Measurements from ENCODE around the gene EGFR.

The EGFR gene

DNA sequence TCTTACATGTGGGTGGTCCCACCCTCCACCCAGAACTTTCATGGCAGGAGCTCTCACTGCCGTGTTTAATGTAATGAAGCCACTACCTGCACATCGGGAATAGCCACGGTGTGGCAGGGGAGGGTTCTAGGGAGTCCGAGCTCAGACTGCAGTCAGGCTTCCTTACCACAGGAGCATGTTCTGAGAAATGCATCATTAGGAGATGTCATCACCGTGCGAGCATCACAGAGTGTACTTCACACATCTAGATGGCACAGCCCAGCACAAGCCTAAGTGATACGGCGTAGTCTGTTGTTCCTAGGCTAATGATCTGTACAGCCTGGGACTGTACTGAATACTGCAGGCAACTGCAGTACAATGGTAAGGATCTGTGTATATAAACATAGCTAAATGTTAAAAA is 193.4 kb downstream of the EGFR start:
- DNase-seq (no peak), ATAC-seq (ENCODE audit: insufficient read depth, low read depth) (no peak)
- H3K9me3 ChIP-seq (ENCODE audit: insufficient read depth, low read length, severe bottlenecking) = no peaks in the 10 kb centered on the region
- H4K20me1 ChIP-seq (ENCODE audit: insufficient read depth, low read length) = no peaks in the 10 kb centered on the region
- H3K27ac ChIP-seq (ENCODE audit: low read length) = no peak overlapping the region
- H3K4me2 ChIP-seq (ENCODE audit: insufficient read depth, low read length) = no peak overlapping the region
- H2AFZ ChIP-seq (ENCODE audit: low read depth, low read length) = no peak overlapping the region
- H3K79me2 ChIP-seq (ENCODE audit: insufficient read depth, low read length) = no peaks in the 10 kb centered on the region
- no peaks in the 10 kb centered on the region for H3K4me1 ChIP-seq (ENCODE audit: insufficient read depth, low read length)
- H3K4me3 ChIP-seq (ENCODE audit: low read depth in 1 of 2, low read length in 2 of 2) = no peak overlapping the region
- no peaks in the 10 kb centered on the region for H3K27me3 ChIP-seq (ENCODE audit: insufficient read depth, low read length, poor library complexity)
- no peak overlapping the region for H3K9ac ChIP-seq (ENCODE audit: low read depth, low read length)
- no peaks in the 10 kb centered on the region for H3K36me3 ChIP-seq (ENCODE audit: insufficient read depth, low read length)
- no peak for TF ChIP-seq EZH2 (IDR thresholded peaks at IDR 0.05; ENCODE audit: borderline replicate concordance, low read depth, low read length, severe bottlenecking)
- TF ChIP-seq, protein P1, sequence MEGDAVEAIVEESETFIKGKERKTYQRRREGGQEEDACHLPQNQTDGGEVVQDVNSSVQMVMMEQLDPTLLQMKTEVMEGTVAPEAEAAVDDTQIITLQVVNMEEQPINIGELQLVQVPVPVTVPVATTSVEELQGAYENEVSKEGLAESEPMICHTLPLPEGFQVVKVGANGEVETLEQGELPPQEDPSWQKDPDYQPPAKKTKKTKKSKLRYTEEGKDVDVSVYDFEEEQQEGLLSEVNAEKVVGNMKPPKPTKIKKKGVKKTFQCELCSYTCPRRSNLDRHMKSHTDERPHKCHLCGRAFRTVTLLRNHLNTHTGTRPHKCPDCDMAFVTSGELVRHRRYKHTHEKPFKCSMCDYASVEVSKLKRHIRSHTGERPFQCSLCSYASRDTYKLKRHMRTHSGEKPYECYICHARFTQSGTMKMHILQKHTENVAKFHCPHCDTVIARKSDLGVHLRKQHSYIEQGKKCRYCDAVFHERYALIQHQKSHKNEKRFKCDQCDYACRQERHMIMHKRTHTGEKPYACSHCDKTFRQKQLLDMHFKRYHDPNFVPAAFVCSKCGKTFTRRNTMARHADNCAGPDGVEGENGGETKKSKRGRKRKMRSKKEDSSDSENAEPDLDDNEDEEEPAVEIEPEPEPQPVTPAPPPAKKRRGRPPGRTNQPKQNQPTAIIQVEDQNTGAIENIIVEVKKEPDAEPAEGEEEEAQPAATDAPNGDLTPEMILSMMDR (IDR thresholded peaks at IDR 0.05; ENCODE audit: borderline replicate concordance, extremely low read depth, low read length, poor library complexity, severe bottlenecking) = no peak

DNA sequence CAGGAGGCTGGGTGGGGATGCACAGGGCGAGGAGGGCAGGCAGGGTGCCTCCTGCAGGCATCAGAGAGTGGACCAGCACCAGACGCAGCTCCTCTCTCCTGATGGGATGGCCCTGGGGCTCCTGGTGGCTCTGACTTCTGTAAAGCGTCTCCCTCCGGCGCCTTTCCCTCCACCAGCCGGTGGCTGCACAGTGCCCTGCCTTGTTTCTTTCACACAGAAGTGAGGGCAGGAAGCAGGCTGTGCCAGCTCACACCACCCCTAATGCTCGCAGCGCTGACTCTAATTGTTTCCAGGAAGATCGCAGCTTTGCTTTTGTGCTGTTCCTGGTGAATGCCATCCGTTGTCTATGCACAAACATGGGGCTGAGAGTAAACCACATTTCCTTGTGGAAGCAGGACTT is 194.0 kb downstream of the EGFR start:
- no peak for DNase-seq
- H3K4me1 ChIP-seq (ENCODE audit: insufficient read depth, low read length) = no peaks in the 10 kb centered on the region
- no peak for ATAC-seq (ENCODE audit: insufficient read depth, low read depth)
- no peaks in the 10 kb centered on the region for H4K20me1 ChIP-seq (ENCODE audit: insufficient read depth, low read length)
- H3K9ac ChIP-seq (ENCODE audit: low read depth, low read length) = no peak overlapping the region
- no peaks in the 10 kb centered on the region for H3K9me3 ChIP-seq (ENCODE audit: insufficient read depth, low read length, severe bottlenecking)
- no peak overlapping the region for H3K4me3 ChIP-seq (ENCODE audit: low read depth in 1 of 2, low read length in 2 of 2)
- TF ChIP-seq, protein P1 (IDR thresholded peaks at IDR 0.05; ENCODE audit: borderline replicate concordance, extremely low read depth, low read length, poor library complexity, severe bottlenecking) = no peak
- TF ChIP-seq EZH2 (IDR thresholded peaks at IDR 0.05; ENCODE audit: borderline replicate concordance, low read depth, low read length, severe bottlenecking) = no peak
- no peak overlapping the region for H3K4me2 ChIP-seq (ENCODE audit: insufficient read depth, low read length)
- H3K79me2 ChIP-seq (ENCODE audit: insufficient read depth, low read length) = no peaks in the 10 kb centered on the region
- H3K27me3 ChIP-seq (ENCODE audit: insufficient read depth, low read length, poor library complexity) = no peaks in the 10 kb centered on the region
- no peak overlapping the region for H3K27ac ChIP-seq (ENCODE audit: low read length)
- no peak overlapping the region for H2AFZ ChIP-seq (ENCODE audit: low read depth, low read length)
- H3K36me3 ChIP-seq (ENCODE audit: insufficient read depth, low read length) = no peaks in the 10 kb centered on the region

DNA sequence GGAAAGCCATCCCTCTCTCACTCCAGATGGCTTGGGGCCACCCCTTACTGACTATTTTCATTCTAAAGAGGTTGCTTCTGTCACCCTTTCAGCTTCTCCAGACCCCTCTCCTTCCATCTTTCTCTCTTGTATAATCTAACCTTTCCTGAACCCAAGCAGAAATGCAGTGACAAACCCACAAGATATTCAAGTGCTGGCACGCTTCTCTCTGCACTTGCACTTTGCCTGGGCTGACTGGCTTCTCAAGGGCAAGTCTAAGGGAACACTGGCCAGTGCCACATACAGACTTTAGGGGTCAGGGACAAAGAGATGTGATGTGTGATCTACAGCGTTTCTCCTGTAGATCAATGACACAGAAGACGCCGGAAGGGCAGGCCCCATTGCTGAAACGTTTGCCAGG is 195.9 kb downstream of the EGFR start:
- Histone ChIP-seq H3K79me2 (ENCODE audit: insufficient read depth, low read length) (no peaks in the 10 kb centered on the region), H3K9me3 (ENCODE audit: insufficient read depth, low read length, severe bottlenecking) (no peaks in the 10 kb centered on the region), H4K20me1 (ENCODE audit: insufficient read depth, low read length) (no peaks in the 10 kb centered on the region), H3K9ac (ENCODE audit: low read depth, low read length) (no peak overlapping the region), H3K4me3 (ENCODE audit: low read depth in 1 of 2, low read length in 2 of 2) (no peak overlapping the region), H3K27me3 (ENCODE audit: insufficient read depth, low read length, poor library complexity) (no peaks in the 10 kb centered on the region), H2AFZ (ENCODE audit: low read depth, low read length) (no peak overlapping the region), H3K4me1 (ENCODE audit: insufficient read depth, low read length) (no peaks in the 10 kb centered on the region), H3K36me3 (ENCODE audit: insufficient read depth, low read length) (no peaks in the 10 kb centered on the region), H3K4me2 (ENCODE audit: insufficient read depth, low read length) (no peak overlapping the region), H3K27ac (ENCODE audit: low read length) (no peak overlapping the region)
- no peak for ATAC-seq (ENCODE audit: insufficient read depth, low read depth)
- TF ChIP-seq, protein P1 (IDR thresholded peaks at IDR 0.05; ENCODE audit: borderline replicate concordance, extremely low read depth, low read length, poor library complexity, severe bottlenecking) = no peak
- no peak for TF ChIP-seq EZH2 (IDR thresholded peaks at IDR 0.05; ENCODE audit: borderline replicate concordance, low read depth, low read length, severe bottlenecking)
- DNase-seq = no peak

DNA sequence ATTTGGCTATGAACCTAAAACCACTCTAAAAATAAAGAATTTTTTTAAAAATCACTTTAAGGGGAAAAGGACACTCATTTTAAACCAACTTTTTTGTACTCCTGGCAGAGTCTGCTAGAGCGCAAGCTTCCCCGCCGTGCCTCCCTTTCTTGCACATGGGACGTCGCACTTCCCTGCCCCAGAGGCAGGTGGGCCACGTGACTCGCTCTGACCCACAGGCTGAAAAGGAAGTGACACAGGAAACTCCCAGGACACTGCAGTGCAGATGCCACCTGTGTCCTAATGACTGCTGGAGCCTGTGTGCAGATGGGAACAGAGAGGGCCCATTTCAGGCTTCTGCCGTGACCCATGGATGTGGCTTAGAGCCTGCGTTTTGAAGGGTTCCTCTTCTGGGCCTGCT is 204.2 kb downstream of the EGFR start:
- Histone ChIP-seq H3K36me3 (ENCODE audit: insufficient read depth, low read length) (no peaks in the 10 kb centered on the region), H3K79me2 (ENCODE audit: insufficient read depth, low read length) (no peaks in the 10 kb centered on the region), H3K4me3 (ENCODE audit: low read depth in 1 of 2, low read length in 2 of 2) (no peak overlapping the region), H2AFZ (ENCODE audit: low read depth, low read length) (no peak overlapping the region), H3K4me1 (ENCODE audit: insufficient read depth, low read length) (no peaks in the 10 kb centered on the region), H3K9me3 (ENCODE audit: insufficient read depth, low read length, severe bottlenecking) (no peaks in the 10 kb centered on the region), H3K27ac (ENCODE audit: low read length) (no peak overlapping the region), H3K9ac (ENCODE audit: low read depth, low read length) (no peak overlapping the region), H4K20me1 (ENCODE audit: insufficient read depth, low read length) (no peaks in the 10 kb centered on the region), H3K4me2 (ENCODE audit: insufficient read depth, low read length) (no peak overlapping the region), H3K27me3 (ENCODE audit: insufficient read depth, low read length, poor library complexity) (no peaks in the 10 kb centered on the region)
- ATAC-seq (ENCODE audit: insufficient read depth, low read depth) (no peak), DNase-seq (no peak)
- TF ChIP-seq, protein P1 (IDR thresholded peaks at IDR 0.05; ENCODE audit: borderline replicate concordance, extremely low read depth, low read length, poor library complexity, severe bottlenecking) = no peak
- no peak for TF ChIP-seq EZH2 (IDR thresholded peaks at IDR 0.05; ENCODE audit: borderline replicate concordance, low read depth, low read length, severe bottlenecking)
